Breast epithelium (tissue), 3 donors: ENCODE measurements around the gene NBAS.

Experiments used
- CTCF ChIP-seq, 3 donors: fragments of 450-650 bp; IDR thresholded peaks; one replicate each; pipeline ENCODE4 v1.5.1; 2016 to 2017; ENCODE audit warnings: antibody characterized with exemption in 3 of 3, mild to moderate bottlenecking in 3 of 3, moderate library complexity in 3 of 3
- POLR2A ChIP-seq: fragments of 450-650 bp; IDR thresholded peaks from one replicate; pipeline ENCODE4 v1.6.1; 2016; ENCODE audit warnings: antibody characterized with exemption, mild to moderate bottlenecking, moderate library complexity
- POLR2AphosphoS5 ChIP-seq, 3 donors: sonication (generic); formaldehyde crosslinking; IDR thresholded peaks; one replicate each; pipeline ENCODE4 v1.6.1; 2017; ENCODE audit warnings: antibody characterized with exemption in 3 of 3

- TF ChIP-seq POLR2A = no peak
- no peak for TF ChIP-seq CTCF (IDR thresholded peaks at IDR 0.05)
- no peak for TF ChIP-seq POLR2AphosphoS5 (IDR thresholded peaks at IDR 0.05)
Observed at GRCh38 chr2:15599994-15600393, 38.9 kb upstream of the NBAS start.
